GM23338 (cell line): Measurements from ENCODE around the gene TBATA. TPM values are rescaled to one million over a fixed set of nuclear protein-coding genes. Genes with fewer than 3 reads are reported as not detected.

ENCODE experiments used
- ATAC-seq: fragments of 200-7000 bp; cut with Tn5 transposase; 3 replicates; pipeline ENCODE4 v1.9.1; 2020
- DNase-seq: peaks from one replicate; pipeline ENCODE4 v3.0.0-alpha.2; 2015; ENCODE audit warnings: low spot score
- H2AFZ ChIP-seq: fragments of 200-600 bp; sonication (generic); 2 replicates; pipeline ENCODE4 v1.8.0; 2016; ENCODE audit warnings: antibody characterized with exemption, mild to moderate bottlenecking, moderate library complexity
- H3F3A ChIP-seq: fragments of 200-600 bp; sonication (generic); replicated peaks from 2 replicates; pipeline ENCODE4 v1.8.0; 2017; ENCODE audit warnings: antibody characterized with exemption, mixed run types, low read depth
- H3K27ac ChIP-seq: fragments of 200-600 bp; sonication (generic); 2 replicates; pipeline ENCODE4 v1.6.1; 2016; ENCODE audit warnings: low read depth
- H3K27me3 ChIP-seq: fragments of 200-600 bp; sonication (generic); 2 replicates; pipeline ENCODE4 v1.8.0; 2016; ENCODE audit warnings: mild to moderate bottlenecking, mixed run types, moderate library complexity; ENCODE audit not compliant: insufficient read depth
- H3K36me3 ChIP-seq: fragments of 200-600 bp; sonication (generic); 2 replicates; pipeline ENCODE4 v1.8.0; 2016; ENCODE audit warnings: mild to moderate bottlenecking; ENCODE audit not compliant: insufficient read depth
- H3K4me1 ChIP-seq: fragments of 200-600 bp; sonication (generic); 2 replicates; pipeline ENCODE4 v1.8.0; 2016; ENCODE audit warnings: mild to moderate bottlenecking, moderate library complexity; ENCODE audit not compliant: insufficient read depth
- H3K4me2 ChIP-seq: fragments of 200-600 bp; sonication (generic); 2 replicates; pipeline ENCODE4 v1.7.1; 2017; ENCODE audit warnings: mixed run types
- H3K4me3 ChIP-seq: fragments of 200-600 bp; sonication (generic); 2 replicates; pipeline ENCODE4 v1.6.1; 2016; ENCODE audit warnings: mixed run types
- H3K79me2 ChIP-seq: fragments of 200-600 bp; sonication (generic); replicated peaks from 2 replicates; pipeline ENCODE4 v1.8.0; 2017; ENCODE audit warnings: mild to moderate bottlenecking; ENCODE audit not compliant: insufficient read depth
- H3K9me2 ChIP-seq: fragments of 200-600 bp; sonication (generic); 2 replicates; pipeline ENCODE4 v1.8.0; 2017; ENCODE audit not compliant: insufficient read depth
- H4K20me1 ChIP-seq: fragments of 200-600 bp; sonication (generic); replicated peaks from 2 replicates; pipeline ENCODE4 v1.8.0; 2017; ENCODE audit warnings: mild to moderate bottlenecking; ENCODE audit not compliant: insufficient read depth
- H3K27ac Mint-ChIP-seq: 2 replicates; pipeline ENCODE4 v1.8.0; 2020; ENCODE audit warnings: inconsistent platforms, mild to moderate bottlenecking, moderate library complexity, mixed read lengths
- H3K27me3 Mint-ChIP-seq: 3 replicates; pipeline ENCODE4 v1.8.0; 2022; ENCODE audit warnings: low read depth, mild to moderate bottlenecking, moderate library complexity, mixed read lengths, inconsistent platforms; ENCODE audit not compliant: insufficient read depth, poor library complexity
- H3K36me3 Mint-ChIP-seq: 3 replicates; pipeline ENCODE4 v1.8.0; 2021; ENCODE audit warnings: low read depth, mild to moderate bottlenecking, inconsistent platforms, moderate library complexity, mixed read lengths
- H3K4me1 Mint-ChIP-seq: 3 replicates; pipeline ENCODE4 v1.8.0; 2020; ENCODE audit warnings: mild to moderate bottlenecking, inconsistent platforms, mixed read lengths
- H3K4me3 Mint-ChIP-seq: 3 replicates; pipeline ENCODE4 v1.8.0; 2021; ENCODE audit warnings: moderate library complexity, mild to moderate bottlenecking, inconsistent platforms, mixed read lengths
- H3K9me3 Mint-ChIP-seq: 3 replicates; pipeline ENCODE4 v1.8.0; 2020; ENCODE audit warnings: moderate library complexity, mild to moderate bottlenecking, inconsistent platforms, mixed read lengths
- CREB1 ChIP-seq: fragments of 250-450 bp; sonication (Bioruptor Pico); IDR thresholded peaks from 2 replicates; pipeline ENCODE4 v1.5.0; 2020; ENCODE audit warnings: low read depth, mild to moderate bottlenecking, moderate library complexity
- EZH2 ChIP-seq: fragments of 200-600 bp; sonication (generic); IDR thresholded peaks from one replicate; pipeline ENCODE4 v1.8.0; 2017; ENCODE audit warnings: antibody characterized with exemption, mild to moderate bottlenecking, low read depth; ENCODE audit not compliant: unreplicated experiment
- ZNF114 ChIP-seq: fragments of 250-450 bp; sonication (Bioruptor Pico); IDR thresholded peaks from 2 replicates; pipeline ENCODE4 v1.5.0; 2020; ENCODE audit warnings: mild to moderate bottlenecking, moderate library complexity
- polyA plus RNA-seq: library from polyadenylated mRNA; unstranded; fragments of >200 nt; fragmentation: Nextera tagmentation; extraction: Ambion mirVana; gene quantifications from 2 replicates; pipeline ENCODE4 v1.2.1, GENCODE V29; 2016
- total RNA-seq: library from RNA; depleted of rRNA; stranded (reverse); fragments of >200 nt; shearing (Covaris generic); gene quantifications from 2 replicates; pipeline ENCODE4 v1.2.3, GENCODE V29; 2014
- TF ChIP-seq, protein P1 (sequence below): IDR thresholded peaks from one replicate; pipeline ENCODE4 v1.6.1; 2018; ENCODE audit warnings: antibody characterized with exemption; ENCODE audit not compliant: unreplicated experiment
- TF ChIP-seq, protein P2 (sequence below): IDR thresholded peaks from 2 replicates; pipeline ENCODE4 v1.6.1; 2016; ENCODE audit warnings: antibody characterized with exemption

TBATA gene
- total and polyA plus RNA-seq, 2 experiments from 2014 or later = not detected

DNA sequence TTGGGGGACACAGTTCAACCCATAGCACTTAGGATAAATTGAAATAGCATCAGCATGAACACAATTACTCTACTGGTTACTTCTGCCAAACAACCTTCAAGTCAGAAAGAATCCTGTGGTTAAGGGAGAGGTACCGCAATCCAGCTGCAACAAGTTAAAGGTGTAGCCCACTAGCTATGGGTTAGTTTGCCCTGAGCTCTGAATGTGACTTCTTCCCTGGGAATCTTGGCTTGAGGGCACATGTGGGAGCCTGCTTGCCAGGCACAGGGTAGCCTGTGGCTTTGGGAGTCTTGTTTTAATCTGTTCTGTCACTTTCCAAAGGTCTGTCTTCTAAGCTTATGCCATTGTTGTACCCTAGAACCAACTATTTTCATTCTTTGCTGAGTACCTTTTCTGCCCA lies 21.7 kb upstream of the TBATA start:
- peaks cover 15% of the 10 kb centered on the region for H3K9me2 ChIP-seq
- no peak overlapping the region for H3K4me3 ChIP-seq
- no peak overlapping the region for H3K27ac ChIP-seq
- H3K27me3 ChIP-seq = no peaks in the 10 kb centered on the region
- TF ChIP-seq, protein P1, sequence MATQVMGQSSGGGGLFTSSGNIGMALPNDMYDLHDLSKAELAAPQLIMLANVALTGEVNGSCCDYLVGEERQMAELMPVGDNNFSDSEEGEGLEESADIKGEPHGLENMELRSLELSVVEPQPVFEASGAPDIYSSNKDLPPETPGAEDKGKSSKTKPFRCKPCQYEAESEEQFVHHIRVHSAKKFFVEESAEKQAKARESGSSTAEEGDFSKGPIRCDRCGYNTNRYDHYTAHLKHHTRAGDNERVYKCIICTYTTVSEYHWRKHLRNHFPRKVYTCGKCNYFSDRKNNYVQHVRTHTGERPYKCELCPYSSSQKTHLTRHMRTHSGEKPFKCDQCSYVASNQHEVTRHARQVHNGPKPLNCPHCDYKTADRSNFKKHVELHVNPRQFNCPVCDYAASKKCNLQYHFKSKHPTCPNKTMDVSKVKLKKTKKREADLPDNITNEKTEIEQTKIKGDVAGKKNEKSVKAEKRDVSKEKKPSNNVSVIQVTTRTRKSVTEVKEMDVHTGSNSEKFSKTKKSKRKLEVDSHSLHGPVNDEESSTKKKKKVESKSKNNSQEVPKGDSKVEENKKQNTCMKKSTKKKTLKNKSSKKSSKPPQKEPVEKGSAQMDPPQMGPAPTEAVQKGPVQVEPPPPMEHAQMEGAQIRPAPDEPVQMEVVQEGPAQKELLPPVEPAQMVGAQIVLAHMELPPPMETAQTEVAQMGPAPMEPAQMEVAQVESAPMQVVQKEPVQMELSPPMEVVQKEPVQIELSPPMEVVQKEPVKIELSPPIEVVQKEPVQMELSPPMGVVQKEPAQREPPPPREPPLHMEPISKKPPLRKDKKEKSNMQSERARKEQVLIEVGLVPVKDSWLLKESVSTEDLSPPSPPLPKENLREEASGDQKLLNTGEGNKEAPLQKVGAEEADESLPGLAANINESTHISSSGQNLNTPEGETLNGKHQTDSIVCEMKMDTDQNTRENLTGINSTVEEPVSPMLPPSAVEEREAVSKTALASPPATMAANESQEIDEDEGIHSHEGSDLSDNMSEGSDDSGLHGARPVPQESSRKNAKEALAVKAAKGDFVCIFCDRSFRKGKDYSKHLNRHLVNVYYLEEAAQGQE = no peak
- peaks cover 13% of the 10 kb centered on the region for H3K4me1 ChIP-seq
- Mint-ChIP-seq H3K27me3 (peaks cover 9% of the 10 kb centered on the region), H3K36me3 (no peaks in the 10 kb centered on the region), H3K4me1 (peaks cover 15% of the 10 kb centered on the region), H3K4me3 (no peak overlapping the region), H3K9me3 (no peaks in the 10 kb centered on the region), H3K27ac (no peak overlapping the region)
- H3F3A ChIP-seq = no peaks in the 10 kb centered on the region
- peak overlapping the region; percentile 49; the same call in 1 of the 2 replicates for H3K4me2 ChIP-seq
- H3K79me2 ChIP-seq = no peaks in the 10 kb centered on the region
- DNase-seq = no peak
- H3K36me3 ChIP-seq = no peaks in the 10 kb centered on the region
- H4K20me1 ChIP-seq = no peaks in the 10 kb centered on the region
- H2AFZ ChIP-seq = no peak overlapping the region
- ATAC-seq = no peak

DNA sequence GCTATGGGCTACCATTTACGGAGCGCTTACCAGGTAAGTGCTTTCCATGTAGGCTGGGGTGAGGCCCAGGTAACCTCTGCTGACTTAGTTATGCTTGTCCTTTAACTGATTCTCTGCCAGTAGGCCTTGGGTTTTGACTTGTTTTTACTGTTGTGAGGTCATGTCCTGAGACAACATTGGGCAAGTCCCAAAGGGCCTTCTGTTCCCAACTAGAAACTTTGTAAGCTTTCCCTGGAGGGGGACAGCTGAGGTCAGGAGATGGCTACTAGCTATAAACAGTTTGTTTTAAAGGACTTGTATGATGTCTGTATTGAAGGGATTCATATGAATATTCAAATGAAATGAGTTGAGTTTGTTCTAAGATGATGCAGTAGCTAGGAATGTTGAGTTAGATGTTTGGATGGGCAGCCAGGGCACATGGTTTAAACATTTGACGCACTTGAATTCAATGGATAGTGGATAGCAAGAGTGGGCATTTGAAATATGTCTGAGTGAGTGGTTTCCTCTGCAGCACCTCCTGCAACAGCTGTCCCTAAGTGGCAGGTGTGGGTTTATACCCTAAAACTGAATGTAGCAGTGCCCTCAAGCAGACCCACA lies 20.5 kb upstream of the TBATA start:
- Mint-ChIP-seq H3K27me3 (peaks cover 10% of the 10 kb centered on the region), H3K4me1 (peaks cover 15% of the 10 kb centered on the region), H3K4me3 (no peak overlapping the region), H3K9me3 (no peaks in the 10 kb centered on the region), H3K36me3 (no peaks in the 10 kb centered on the region), H3K27ac (no peak overlapping the region)
- H3K9me2 ChIP-seq = peaks cover 19% of the 10 kb centered on the region
- H3F3A ChIP-seq = no peaks in the 10 kb centered on the region
- no peak overlapping the region for H3K27ac ChIP-seq
- no peaks in the 10 kb centered on the region for H3K36me3 ChIP-seq
- no peaks in the 10 kb centered on the region for H3K79me2 ChIP-seq
- no peak overlapping the region for H3K4me3 ChIP-seq
- H3K4me2 ChIP-seq = no peak overlapping the region
- H4K20me1 ChIP-seq = no peaks in the 10 kb centered on the region
- no peak overlapping the region for H2AFZ ChIP-seq
- DNase-seq (no peak), ATAC-seq (no peak)
- H3K27me3 ChIP-seq = no peaks in the 10 kb centered on the region
- peaks cover 13% of the 10 kb centered on the region for H3K4me1 ChIP-seq
- TF ChIP-seq, protein P1 = no peak
- TF ChIP-seq ZNF114 (CRISPR knock-in tag) (no peak), CREB1 (CRISPR knock-in tag) (no peak), EZH2 (no peak)
- TF ChIP-seq, protein P2, sequence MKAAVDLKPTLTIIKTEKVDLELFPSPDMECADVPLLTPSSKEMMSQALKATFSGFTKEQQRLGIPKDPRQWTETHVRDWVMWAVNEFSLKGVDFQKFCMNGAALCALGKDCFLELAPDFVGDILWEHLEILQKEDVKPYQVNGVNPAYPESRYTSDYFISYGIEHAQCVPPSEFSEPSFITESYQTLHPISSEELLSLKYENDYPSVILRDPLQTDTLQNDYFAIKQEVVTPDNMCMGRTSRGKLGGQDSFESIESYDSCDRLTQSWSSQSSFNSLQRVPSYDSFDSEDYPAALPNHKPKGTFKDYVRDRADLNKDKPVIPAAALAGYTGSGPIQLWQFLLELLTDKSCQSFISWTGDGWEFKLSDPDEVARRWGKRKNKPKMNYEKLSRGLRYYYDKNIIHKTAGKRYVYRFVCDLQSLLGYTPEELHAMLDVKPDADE = no peak
